H54 (cell line): ENCODE data around the gene CCR3.

Experiments used
- DNase-seq: peaks from one replicate; pipeline ENCODE4 v3.0.0; 2011; ENCODE audit warnings: low spot score, mixed read lengths; ENCODE audit not compliant: insufficient read length
- FAIRE-seq: peaks from 3 replicates; lab custom pipeline; 2011; peaks lifted over from hg19 to GRCh38; lab: Jason Lieb, UNC
- POLR2A ChIP-seq: IDR thresholded peaks from 2 replicates; pipeline ENCODE4 v1.6.1; 2011; ENCODE audit warnings: low read depth, mild to moderate bottlenecking, low read length

CCR3 gene

DNA sequence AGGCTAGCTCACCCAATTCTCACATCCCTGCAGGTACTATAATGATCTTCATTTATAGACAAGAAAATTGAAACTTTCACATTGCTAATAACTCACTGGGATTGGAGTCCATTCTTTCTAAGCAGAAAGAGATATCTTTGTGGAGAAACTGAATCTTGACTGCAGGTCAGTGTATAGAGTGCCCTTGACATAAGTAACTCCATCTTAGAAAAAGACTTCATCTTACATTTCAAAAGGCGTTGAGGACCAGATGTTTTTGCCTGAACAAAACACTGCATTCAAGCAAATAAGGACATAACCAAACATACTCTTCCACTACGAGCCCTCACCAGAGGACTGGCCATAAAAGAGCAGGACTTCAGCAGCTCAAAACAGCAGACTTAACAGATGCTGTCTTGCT lies 6.8 kb upstream of the CCR3 start:
- no peak for TF ChIP-seq POLR2A
- DNase-seq (no peak), FAIRE-seq (no peak)

DNA sequence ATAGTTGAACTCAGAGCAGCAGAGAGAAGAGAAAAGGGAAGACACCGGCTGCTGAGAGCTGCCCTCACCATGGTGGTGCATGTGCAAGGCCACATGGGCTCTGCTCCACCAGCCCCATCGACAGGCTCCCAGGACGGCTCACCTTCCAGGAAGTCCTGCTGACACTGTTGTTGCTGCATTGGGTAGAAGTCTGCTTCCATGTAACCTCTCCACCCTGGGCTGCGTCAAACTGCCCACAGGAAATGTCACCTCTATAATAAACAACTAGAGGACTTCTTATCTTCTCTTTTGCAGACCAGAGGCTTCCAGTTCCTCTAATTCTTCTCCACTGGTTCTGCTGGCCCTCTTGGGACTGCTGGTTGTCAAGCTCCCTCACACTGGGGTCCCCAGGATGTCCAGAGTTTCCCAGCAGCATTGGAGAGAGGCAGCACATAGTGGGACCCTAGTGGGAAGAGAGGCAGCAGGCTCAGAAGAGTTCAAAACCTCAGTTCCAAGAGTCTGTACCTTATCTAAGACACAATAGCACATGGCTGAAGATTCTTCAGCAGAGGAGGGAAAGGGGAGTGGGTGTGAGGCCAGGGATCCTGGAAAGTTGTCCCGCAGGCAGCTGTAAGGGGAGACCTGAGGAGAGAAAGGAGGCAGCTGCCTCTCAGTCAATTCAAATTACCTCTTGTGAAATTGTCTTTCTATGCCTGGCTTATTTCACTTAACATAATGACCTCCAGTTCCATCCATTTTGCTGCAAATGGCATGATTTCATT lies 5.8 kb upstream of the CCR3 start:
- no peak for FAIRE-seq
- no peak for DNase-seq

DNA sequence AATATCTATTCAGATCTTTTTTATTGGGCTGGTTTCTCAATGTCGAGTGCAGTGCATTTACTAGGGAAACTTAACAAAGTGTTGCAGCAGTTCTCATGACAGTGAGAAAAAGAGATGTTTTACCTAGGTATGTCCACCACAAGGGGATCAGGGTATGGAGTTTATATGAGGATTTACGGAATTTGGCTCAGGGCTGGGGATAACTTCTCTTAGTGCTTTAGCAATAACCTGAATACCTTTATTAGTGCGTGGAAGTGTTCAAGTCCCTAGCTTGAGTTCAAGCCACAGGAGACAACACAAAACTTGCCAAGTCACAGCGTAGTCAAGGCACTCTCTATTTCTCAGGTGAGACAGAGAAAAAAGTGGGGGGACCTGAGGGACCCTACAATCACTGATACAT lies 3.9 kb upstream of the CCR3 start:
- DNase-seq (no peak), FAIRE-seq (no peak)
- no peak for TF ChIP-seq POLR2A

More for the DNA sequence above, 5.8 kb upstream of the CCR3 start:
- TF ChIP-seq POLR2A = no peak

DNA sequence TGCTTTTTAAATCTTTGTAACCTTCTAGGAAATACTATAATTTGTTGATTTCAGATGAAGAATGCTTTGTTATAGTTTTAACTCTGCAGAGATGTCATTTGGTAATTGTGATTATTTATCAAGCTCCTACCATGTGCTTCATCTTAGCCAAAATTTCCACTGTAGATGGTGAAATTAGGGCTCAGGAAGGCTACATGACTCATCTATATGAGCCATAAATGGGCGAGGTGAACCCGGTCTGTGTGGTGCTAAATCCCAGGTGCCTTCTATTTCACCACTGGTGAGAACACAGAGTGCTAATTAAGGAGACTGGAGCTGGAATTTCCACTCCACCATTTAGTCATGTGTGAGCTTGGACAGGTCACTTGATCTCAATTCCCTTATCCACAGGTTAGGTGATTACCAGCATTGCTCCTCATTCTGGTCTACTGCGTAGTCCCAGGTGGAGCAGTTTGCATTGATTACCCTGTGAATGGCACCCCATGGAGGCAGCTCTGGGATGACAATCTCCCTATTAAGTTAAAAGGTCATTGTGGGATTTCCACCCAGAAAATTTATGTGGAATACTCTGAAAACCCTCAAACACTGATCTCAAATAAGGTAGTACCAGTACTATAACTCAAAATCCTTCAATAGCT lies 2.8 kb upstream of the CCR3 start:
- FAIRE-seq (no peak), DNase-seq (no peak)
- no peak for TF ChIP-seq POLR2A

DNA sequence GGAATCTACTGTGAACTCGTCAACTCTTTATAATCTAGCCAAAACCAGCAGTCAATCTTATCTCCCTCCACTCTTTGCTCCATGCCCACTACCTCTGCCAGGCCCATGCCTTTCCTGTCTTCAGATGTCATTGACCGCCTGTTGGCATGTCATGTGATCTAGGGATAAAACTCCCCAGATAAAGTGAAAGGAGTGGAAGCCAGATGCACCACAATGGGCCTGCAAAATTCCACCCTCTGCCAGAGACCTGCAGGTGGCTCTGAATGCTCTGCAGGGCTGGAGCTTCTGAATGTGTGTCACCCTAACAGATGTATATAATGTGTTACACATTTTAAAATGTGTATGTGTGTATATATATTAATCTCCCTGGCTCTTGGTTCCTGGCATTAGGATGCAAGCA lies 2.3 kb upstream of the CCR3 start:
- DNase-seq (no peak), FAIRE-seq (no peak)
- no peak for TF ChIP-seq POLR2A

DNA sequence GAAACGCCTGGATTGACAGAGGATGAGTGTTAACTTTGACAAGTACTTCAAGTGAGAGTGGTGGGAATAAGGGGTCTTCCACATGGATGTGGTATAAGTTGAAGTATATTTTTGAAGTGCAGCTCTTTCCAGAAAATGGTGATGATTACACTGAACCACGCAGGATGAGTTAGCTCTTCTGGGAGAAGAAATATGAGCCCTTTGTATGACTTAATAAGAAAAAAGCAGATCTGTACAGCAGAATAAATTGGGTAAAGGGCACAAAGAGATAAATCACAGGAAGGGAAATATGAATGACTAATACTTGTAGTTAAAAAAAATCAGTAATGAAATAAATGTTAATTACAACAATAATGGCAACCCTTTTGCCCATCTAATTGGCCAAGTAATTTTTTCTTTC lies 1.3 kb downstream of the CCR3 start:
- DNase-seq = no peak
- TF ChIP-seq POLR2A = no peak
- FAIRE-seq = no peak

DNA sequence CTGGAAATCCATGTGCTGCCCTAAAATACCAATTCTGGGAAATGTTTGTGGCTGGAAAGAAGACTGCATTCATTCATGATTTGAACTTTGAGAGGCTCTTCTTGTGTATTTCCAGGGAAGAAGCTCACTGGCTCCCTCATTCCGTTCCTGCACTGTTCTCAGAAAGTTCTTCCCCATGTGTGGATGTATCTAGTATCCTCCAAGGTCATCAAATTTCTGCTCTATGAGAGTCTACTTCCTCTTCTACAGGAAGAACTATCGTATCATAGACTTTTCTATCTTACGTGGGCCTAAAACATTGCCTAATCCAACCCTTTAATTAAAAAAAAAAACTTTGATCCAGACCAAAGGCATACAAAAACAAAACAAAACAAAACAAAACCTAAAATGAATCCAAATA lies 2.9 kb downstream of the CCR3 start:
- FAIRE-seq = no peak
- TF ChIP-seq POLR2A = no peak
- DNase-seq = no peak

DNA sequence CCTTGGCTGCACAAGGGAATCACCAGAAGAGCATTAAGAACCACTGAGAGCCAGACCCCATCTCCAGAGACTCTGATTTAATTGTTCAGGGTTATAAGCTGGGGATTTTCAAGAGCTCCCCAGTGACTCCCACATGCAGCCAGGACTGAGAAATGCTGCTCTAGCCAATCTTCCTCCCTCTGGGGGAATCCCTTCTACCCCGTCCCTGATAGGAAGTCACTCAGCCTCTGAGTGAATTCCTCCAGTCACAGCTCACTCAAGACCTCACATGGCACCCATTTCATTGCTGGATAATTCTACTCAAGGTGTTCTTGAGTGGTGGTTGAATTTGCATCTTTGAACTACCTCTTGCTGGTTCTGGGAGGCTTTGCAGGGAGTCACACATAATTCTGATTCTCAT lies 10.7 kb downstream of the CCR3 start:
- no peak for DNase-seq
- FAIRE-seq = no peak
- no peak for TF ChIP-seq POLR2A

DNA sequence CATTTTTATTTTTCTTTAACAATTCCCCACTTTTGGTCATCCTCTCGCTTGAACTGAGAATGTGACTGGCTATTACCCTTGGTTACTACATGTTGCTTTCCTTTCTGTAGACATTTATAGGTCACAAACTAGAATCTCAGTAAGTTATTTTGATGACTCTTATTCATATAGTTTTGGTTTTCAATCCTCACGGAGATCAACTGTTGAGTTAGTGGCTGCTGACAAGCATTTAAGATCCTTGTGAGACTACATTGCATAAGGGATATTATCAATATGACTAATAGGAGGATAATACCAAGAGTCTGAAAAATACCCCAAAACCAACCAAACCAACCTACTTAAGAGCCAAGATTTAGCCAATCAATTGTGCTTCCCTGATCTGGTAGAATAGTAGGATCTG lies 16.3 kb downstream of the CCR3 start:
- no peak for TF ChIP-seq POLR2A
- no peak for DNase-seq
- no peak for FAIRE-seq

DNA sequence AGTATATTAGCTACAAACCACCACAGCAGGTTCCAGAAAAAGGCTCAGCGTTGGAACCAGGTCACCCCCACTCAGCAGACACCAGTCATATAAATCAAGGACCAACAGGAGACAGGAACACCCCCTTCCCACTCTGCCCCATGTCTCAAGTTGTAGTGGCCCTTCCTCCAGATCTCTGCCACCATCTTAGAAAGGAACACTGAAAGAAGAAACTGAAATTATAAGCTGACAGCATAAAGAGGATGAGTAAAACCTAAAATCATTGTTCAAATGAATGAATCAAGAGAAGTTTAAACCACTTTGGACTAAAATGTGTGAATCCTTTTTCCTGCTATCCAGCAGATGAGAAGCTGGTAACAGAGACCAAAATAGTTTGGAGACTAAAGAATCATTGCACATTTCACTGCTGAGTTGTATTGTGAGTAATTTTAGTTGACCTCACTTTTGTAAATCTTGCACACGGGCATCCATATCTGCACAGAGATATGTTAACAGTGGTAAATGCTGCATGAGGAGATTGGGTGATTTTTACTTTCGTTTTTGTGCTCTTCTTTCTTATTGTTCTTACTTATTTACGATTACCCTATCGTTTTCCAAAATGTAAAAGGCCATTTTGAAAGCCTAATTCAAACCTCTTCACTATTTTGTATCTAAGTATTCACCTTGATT lies 19.8 kb downstream of the CCR3 start:
- FAIRE-seq (no peak), DNase-seq (no peak)
- no peak for TF ChIP-seq POLR2A

DNA sequence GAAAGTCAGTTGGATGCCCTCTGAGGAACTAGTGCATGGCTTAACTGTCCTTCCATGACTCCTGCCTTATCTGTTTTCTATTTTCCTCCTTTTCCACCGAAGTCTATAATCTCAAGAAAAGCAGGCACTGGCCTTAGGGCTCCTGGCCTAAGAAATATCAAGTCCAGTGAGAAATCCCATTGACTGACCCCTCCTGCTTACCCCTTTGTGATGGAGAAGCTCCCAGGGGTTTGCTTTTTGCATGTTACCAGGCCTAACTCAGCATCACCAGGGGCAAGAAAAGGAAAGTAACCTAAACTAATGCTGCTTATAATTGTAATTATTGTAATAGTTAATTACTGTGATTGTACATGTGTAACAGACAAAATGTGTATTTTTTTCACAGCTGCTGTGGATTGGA lies 21.7 kb downstream of the CCR3 start:
- DNase-seq = no peak
- FAIRE-seq = no peak
- no peak for TF ChIP-seq POLR2A

DNA sequence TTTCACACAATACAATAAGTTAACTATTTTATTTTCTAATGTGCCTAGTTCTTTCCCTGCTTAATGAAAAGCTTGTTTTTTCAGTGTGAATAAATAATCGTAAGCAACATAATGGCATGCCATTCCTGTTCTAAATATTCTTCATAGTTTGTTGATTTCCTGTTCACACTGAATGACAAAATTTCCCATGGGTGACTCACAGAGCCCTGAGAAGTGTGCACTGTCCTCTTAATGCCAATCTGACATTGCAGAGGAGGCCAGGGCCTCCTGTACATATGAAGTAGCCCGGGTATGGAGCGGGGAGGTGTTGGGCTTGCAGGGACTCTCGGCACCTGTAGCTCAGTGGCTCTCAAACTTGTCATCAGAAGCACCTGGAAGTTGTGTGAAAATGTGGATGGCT lies 24.3 kb downstream of the CCR3 start:
- no peak for FAIRE-seq
- DNase-seq = no peak
- TF ChIP-seq POLR2A = no peak

DNA sequence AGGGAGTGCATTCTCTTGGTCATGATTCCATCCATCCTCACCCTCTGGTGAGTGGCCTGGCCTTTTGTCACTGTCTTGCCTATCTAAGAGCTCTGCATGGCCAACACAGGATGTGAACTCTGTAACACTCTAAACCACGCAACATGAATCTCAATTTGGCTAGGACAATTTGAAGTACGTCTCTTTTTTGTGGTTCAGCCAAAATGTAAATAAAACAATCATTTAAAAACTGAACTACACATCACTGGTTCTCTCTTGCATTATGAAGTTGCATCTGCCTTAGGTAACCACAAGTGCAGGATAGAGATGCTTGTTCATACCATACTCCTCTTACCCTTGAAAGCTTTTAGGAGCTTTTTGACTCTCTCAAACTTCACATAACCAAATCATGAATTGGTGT lies 27.3 kb downstream of the CCR3 start:
- DNase-seq (no peak), FAIRE-seq (no peak)
- TF ChIP-seq POLR2A = no peak

DNA sequence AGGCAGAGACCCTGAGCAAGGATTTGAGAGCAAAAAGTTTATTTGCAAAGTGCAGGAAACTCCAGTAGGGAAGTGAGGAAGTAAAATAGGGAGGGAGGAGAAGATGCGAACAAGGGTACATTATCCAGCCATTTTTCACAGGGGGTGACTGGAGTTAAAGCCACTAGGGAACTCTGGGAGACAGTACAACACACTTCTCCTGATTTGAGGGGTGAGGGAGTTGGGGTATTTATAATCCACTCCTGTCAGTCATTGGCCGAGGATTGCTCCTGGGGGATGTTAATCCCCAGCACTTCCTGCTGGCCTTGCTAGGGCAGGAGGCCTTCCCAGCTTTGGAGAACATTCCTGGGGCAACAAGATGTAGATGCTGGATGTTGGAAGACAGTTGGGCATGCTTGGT lies 28.2 kb downstream of the CCR3 start:
- DNase-seq = no peak
- no peak for TF ChIP-seq POLR2A
- no peak for FAIRE-seq
